NCI-H1930 (cell line): ENCODE measurements around the gene TMEM198.

Experiments
- DNase-seq, 2 experiments: peaks; one replicate each; lab custom pipeline; 2025; lab: John Stamatoyannopoulos, UW

TMEM198 gene

DNA sequence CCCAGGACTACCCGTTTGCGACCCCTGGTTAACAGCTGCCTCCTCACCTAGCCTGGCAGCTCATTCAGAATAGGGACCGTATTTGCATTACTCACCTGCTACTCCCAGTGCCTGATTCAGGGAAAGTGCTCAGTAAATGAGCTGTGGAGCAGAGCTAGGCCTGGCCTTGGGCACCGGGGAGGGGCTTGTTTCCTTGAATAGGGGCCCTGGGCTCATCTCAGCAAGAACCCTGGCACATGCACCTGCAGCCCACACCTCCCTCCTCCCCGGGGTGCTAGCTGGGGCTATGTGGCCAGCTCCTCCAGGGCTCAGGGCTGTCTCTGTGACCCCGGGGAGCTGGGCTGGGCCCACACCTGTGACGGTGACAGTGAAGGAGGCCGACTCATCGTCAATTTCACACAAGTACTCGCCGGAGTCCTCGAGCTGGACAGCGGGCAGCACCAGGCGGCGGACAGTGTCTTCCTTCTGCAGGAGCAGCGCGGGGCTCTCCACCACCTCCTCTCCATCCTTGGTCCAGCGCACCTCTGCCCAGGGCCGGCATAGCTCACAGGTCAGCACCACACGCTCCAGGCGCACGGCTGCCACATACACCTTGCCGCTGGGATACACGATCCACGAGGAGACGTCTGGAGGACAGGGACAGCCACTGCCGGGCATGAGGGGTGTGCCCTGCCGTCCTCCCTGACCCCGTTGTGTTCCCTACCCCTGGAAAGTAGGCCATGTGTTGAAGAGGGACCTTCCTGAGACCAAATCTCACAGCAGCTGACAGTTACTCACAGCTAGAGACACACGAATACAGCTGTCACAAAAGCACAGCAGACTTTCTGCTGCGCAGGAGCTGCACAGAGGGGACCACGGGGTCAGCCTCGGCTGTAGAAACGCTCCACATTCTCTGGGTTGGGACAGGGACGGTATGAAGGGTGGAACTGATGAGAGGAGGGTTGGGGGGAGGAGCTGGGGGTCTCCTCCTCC lies 18.5 kb downstream of the TMEM198 start:
- DNase-seq, result no peak

DNA sequence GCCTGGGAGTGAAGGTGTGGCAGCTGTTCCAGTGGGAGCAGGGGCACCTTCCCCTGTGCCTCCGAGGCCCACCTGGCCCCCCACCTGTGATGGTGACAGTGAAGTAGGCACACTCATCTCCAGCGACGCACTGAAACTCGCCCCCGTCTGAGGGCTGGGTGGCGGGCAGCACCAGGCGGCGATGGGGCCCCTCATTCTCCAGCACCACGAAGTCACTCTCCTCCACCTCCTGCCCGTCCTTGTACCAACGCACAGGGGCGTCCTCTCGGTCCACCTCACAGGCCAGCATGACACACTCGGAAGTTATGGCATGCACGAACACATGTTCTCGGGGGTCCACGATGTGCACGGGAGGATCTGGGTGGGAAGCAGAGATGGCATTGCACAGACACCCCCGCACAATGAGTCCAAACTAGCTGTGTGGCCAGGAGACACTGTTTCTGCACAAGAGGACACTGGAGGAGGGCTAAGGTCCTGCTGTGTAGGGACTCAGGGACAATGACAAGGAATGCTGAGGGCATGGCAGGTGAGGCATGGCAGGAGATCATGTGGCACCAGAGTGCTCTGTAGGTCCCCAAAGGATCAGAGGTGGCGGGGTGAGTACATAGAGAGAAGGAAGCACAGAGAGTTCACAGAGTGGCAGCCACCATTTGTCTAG lies 19.6 kb downstream of the TMEM198 start:
- DNase-seq, result no peak

DNA sequence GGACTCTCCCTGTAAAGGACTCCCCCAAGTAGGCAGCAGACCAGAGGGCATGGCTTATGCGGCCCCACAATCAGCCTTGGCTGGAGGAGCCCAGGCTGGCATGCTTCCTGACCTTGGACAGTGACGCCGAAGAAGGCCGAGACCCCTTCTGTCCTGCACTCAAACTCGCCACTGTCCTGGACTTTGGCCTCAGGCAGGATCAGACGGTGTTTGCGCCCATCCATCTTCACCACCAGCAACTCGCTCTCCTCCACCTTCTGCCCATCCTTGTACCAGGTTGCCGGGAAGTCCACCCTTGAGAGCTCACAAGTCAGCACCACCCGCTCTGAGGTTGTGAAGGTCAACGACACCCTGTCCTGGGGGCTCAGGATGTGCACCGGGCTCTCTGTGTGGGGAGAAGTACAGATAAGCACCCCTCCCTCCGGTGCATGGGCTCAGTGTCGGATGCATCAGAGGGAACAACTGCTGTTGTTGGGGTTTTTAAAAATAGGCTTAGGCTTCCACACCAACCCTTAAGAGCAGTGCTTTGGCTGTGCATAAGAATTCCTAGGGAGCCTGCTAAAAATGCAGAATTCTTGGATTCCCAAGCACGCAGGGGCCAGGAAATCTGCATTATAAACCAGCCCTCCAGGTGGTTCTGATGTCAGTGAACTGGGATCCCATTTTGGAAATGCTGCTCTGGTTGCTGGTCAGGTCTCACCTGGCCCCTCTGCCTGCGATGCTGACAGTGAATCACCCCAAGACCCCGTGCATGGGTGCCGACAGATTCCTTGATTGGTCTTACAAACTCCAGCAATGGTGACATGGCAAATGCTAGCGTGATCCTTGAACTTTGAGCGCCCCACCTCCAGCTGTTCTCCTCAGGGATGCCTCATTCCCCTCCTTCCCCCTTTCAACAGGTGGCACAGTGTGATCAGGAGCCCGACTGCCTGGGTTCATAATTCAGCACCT lies 21.6 kb downstream of the TMEM198 start:
- DNase-seq, result no peak

DNA sequence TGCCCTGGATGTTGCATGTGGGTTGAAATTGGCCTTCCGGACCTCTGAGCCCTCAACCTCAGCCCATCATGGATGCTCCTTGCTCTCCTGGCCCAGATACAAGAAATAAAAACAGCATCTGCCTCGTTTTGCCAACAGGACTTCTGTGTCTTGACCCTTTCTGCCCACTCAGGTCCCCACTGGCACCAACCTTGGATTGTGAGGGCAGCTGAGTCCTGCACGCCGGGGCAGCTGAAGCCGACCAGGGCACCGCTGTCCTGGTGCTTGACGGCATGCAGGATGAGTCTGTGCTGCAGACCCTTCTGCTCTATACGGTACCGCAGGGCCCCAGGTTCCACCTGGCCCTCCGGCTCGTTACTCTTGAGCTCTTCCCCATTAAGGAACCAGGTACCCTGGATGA lies 22.8 kb downstream of the TMEM198 start:
- DNase-seq, result no peak

DNA sequence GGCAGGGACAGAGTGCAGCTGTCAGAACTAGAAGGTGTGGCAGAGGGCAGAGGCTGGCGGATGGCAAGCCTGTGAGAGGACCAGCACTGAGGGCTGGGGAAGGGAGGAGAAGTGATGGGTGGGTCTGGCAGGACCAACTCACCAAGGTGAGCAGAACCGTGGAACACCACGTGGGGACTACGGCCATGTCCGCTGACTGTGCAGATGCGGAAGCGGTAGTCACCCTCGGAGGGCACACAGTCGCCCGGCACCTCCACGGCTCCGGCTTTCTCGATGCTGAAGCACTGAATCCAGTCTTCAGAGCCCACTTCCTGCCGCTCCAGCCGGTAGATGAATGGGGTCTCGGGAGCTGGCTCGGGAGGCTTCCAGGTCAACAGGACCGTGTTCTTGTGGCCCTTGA lies 23.3 kb downstream of the TMEM198 start:
- DNase-seq, result no peak

DNA sequence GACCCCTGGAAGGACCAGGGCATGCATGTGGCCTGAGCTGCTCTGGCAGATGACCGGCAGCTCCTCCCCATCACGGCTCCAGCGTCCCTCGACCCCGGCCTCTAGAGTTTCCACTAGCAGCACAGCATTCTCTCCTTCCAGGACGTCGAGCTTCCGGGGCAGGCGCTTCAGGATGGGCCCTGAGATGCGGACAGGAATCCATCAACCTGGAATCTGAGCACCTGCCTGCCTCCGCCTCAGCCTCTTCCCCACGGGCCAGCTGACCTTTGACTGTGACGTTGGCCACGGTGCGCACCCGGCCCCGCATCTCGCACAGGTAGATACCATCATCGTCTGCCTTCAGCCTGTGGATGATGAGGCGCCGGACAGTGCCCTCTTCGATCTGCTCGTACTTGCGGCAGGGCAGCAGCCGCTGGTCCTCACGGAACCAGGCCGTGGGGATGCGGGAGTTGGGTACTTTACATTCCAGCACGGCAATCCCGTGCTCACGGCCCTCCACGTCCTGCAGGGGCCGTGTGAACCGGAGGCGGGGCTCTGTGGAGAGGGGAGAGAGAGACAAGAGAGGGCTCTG lies 24.0 kb downstream of the TMEM198 start:
- no peak for DNase-seq

DNA sequence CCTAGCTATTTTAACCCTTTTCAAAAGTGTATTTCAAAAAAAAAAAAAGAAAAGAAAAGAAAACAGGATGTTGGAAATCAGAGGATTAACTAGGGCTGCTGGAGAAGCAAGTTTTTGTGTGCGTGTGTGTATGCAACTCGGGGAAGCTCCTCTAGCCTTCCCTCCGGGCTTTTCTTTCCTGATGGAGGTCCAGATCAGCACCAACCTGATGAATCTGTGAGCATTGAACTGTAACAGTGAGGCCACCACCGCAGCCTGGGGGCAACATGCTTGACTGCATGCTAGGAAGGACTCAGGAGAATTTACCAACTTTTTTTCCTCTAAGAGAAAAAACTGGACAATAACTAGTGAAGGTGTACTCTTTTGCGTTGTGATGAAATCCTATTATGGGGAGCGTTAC lies 25.2 kb downstream of the TMEM198 start:
- DNase-seq, result no peak

DNA sequence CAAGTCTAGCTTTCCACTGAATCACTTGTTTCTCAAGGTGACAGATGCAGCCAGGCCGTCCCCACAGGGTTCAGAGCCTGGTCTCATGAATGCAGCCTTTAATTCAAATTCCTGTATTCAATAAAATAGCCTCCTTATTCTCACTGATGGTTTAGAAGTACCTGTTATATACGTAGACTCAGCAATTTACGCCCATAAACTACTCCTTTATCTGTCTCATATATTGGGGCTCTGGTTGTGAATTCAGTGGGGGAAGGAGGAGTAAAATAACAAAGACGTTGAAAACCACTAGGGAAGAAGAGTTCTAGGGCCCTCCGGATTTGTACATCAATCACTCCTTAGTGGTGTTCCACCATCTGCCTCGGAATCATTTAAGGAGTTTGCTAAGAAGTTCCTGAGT lies 25.8 kb downstream of the TMEM198 start:
- no peak for DNase-seq

DNA sequence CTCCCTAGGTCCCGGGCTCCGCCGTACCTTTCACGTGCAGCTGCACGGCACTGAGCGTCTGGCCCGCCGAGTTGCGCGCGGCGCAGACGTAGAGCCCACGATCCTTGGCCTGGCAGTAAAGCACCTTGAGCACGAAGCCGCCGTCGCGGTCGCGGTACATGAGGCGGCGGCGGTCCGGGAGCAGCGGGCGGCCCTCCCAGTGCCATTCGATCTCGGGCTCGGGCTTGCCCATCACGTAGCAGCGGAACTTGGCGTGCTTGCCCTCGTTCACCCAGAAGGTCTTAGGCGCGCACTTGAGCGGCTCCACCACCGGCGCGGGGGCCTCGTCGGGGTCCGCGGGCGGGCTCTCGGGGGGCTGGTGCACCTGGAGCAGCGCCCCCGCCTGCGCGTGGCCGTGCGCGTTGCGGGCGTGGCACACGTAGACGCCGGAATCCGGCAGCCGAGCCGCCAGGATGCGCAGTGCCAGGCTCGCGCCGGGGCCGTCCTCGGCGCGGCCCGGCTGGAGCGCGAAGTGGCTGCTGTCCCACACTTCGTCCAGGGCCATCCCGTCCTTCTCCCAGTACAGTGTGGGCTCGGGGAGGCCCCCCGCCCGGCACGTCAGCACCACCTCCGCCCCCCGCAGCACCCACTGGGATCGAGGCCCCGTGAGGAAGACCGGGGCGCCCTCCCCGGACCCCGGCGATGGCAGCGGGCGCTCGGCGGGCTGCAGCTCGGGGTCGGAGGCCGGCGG lies 26.5 kb downstream of the TMEM198 start:
- DNase-seq, result peak; percentile 28 to 50

DNA sequence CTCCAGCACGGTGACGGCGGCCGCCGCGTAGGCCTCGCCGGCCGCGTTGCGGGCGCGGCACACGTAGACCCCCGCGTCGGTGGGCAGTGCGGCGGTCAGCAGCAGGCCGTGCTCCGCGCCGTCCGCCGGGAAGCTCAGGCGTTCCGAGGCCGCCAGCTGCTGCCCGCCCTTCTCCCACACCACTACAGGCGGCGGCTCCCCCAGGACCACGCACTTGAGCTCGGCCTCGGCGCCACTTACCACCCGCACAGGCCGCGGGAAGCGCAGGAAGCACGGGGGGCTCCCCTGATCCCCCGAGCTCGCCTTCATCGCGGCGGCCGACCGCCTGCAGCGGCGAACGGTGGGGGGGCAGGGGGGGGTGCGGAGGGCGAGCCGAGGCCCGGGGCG lies 27.1 kb downstream of the TMEM198 start:
- DNase-seq, result no peak

DNA sequence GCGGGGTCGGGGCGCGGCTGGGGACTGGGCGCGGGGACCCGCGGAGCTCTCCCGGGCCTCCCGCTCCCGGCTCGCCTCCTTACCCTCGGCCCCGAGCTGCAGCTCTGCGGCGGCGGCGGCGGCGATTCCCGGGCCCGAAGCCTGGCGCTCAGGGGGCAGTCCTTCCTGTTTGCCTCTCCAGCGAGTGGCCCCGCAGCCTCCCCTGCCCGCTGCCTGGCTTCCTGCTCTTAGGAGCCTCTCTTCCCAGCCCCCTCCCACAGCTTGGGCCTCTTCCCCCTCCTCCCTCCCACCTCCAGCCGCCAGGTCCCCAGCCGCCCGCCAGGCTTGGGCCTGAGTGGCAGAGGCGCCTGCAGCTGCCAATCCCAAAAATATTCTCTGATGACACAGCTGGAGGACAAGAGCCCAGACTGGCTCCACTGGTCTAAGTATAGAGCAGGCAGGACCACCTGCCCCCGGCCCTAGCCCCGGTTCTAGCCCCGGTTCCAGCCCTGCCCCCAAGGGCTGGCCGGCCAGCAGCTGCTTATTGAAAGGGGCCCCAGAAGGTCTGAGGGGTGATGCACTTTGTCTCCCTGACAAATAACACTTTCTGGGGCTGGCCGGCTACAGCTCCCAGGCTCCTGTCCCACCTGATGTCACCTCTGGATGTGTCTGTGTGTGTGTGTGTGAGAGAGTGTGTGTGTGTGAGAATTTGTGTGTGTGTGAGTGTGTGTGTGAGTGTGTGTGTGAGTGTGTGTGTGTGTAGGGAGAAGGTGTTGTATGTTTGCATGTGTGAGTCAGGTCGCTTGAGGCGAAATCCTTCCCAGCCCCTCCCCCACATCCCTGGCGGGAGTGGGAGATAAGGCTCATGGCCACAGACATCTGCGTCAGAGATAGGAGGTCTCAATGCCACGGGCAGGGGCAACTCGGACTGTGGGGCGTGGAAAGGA lies 27.7 kb downstream of the TMEM198 start, which contains the start of gene OBSL1:
TSS of gene OBSL1 (minus strand) at position 229 of the 926 bp plus-strand sequence. CDS start 307 bp downstream, outside the sequence.
- peak; percentile 25 to 49 for DNase-seq

DNA sequence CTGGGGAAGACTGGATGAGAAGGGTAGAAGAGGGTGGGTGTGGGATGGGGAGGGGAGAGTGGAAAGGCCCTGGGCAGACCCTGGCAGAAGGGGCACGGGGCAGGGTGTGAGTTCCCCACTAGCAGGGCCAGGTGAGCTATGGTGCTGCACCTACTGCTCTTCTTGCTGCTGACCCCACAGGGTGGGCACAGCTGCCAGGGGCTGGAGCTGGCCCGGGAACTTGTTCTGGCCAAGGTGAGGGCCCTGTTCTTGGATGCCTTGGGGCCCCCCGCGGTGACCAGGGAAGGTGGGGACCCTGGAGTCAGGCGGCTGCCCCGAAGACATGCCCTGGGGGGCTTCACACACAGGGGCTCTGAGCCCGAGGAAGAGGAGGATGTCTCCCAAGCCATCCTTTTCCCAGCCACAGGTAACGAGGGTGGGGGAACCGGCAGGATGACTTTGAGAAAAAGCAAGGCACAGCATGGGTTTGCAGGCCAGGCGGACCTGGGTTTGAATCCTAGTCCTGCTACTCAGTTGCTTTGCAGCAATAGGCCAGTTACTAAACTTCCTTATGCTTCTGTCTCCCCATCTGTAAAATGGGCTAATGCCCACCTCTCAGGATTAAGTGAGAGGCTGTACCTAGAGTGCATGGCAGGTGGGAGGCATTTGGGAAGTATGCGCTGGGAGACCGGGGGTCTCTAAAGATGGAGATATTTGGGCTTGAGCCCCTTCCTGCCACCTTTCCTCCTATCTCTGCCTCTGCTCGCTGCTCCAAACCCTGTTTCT lies 28.6 kb downstream of the TMEM198 start, which contains the start of gene INHA:
TSS of gene INHA (plus strand) at position 74 of the 765 bp plus-strand sequence. CDS start at position 139, 65 bp downstream.
- DNase-seq, result no peak

DNA sequence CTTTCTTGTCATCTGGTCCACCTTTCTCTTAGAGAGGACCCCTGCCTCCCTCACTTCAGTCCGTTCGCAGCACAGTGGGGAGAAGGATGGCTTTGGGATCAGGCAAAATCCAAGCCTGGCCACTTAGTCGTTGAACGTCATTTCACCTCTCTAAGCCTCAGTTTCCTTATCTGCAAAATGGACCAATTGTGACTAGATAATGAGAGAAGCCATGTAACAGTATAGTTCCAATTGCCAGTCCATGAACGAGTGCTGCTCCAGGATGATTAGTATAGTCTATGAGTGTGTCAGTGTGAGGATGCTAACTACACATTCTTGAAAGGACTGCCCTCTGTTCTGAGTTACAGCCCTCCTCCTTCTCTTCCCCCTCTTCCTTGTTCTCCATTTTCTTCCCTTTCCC lies 29.3 kb downstream of the TMEM198 start:
- DNase-seq, result no peak

DNA sequence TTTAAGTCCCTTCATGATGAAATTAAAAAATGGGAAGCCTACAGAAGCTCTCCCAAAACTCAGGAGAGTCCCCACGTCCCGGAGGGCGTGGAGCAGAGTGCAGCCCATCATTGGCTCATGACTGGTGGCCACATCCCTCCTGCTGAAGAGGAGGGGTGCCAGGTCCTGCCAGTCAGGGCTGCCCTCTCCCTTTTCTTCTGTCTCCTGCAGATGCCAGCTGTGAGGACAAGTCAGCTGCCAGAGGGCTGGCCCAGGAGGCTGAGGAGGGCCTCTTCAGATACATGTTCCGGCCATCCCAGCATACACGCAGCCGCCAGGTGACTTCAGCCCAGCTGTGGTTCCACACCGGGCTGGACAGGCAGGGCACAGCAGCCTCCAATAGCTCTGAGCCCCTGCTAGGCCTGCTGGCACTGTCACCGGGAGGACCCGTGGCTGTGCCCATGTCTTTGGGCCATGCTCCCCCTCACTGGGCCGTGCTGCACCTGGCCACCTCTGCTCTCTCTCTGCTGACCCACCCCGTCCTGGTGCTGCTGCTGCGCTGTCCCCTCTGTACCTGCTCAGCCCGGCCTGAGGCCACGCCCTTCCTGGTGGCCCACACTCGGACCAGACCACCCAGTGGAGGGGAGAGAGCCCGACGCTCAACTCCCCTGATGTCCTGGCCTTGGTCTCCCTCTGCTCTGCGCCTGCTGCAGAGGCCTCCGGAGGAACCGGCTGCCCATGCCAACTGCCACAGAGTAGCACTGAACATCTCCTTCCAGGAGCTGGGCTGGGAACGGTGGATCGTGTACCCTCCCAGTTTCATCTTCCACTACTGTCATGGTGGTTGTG lies 30.9 kb downstream of the TMEM198 start:
- no peak for DNase-seq

DNA sequence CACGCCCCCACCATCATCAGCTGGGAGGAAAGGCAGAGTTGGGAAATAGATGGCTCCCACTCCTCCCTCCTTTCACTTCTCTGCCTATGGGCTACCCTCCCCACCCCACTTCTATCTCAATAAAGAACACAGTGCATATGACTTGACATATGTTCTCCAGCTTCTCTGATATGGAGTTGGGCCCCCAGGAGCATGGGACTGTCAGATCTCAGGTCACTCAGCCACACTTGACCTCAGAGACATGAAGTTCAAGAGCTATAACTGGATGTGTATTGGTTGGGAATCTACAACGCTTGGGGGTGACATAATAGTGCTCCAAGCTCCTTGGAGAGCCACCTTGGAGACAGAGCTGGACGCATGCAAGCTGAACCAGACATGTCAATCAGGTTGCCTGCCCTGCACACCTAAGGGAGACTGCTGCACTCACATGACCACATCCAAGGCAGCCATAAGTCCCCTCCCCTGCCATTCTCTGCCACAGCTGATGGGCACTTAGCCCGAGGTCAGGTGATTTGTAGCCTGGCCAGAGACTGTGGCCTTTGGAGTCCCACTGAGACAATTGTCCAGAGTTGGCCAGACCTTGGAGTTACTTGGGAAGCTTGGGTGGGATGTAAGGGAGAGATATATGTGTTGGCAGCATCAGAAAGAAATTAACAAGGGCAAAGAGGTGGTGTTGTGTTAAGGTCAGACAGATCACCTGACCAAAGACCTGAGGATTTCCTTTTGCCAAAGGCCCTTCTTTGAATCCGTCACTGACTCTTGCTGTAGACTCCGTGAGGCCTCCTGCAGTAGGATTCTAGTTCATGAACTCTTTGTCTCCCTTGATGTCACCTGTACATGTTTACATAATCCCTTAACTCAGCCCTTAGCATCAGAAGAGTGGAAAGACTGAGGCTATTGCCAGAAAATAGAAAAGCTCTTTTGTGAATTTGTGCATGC lies 32.0 kb downstream of the TMEM198 start:
- no peak for DNase-seq

DNA sequence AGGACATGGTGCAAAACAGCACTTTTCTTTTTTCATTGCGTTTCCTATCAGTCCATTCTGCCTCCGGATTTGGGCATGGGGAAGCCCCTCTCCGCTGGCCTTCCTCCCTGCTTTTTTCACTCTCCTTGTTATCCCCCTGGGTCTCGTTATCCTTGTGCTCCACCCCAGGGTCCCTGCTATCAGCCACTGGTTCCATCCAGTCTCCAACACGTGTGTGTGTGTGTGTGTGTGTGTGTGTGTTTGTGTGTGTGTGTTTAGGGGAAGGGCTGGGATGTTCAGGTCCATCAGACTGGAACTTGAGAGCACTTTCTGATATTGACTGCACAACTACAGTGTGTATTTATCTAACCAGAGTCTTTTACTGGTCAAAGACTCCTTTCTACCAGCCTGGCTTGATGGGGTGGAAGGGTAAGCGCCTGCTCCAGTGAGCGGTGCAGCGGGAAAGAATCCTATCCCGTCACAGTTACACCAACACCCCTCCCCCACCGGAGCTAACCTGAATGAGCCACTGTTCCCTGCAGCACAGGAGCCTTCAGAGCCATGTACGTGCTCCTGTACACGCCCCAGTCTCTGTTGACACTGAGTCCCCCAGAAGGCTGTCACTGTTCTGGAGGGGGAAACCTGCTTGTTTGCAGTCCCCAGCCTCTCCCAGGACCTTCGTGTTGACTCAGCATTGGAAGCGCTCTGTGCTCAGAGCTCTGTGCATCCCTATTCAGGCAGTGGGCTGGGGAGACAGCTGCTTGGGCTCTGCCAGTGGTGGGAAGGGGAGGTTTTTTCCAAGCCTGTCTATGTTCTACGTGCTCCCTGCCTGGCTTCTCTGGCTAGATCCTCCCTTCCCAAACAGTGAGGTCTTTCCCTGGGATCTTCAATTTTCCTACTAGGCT lies 32.9 kb downstream of the TMEM198 start:
- DNase-seq, result peak in 1 of 2 experiments; percentile 54
